Sigmoid colon (tissue), 4 donors: Measurements from ENCODE around the gene DTNA.

Source experiments
- EP300 ChIP-seq, 4 donors: sonication (generic); formaldehyde crosslinking; IDR thresholded peaks; one replicate each; pipeline ENCODE4 v1.6.1; 2017; ENCODE audit warnings: antibody characterized with exemption in 4 of 4
- POLR2A ChIP-seq, 2 donors: fragments of 450-650 bp; IDR thresholded peaks; one replicate each; pipeline ENCODE4 v1.6.1; 2016; ENCODE audit warnings: antibody characterized with exemption in 2 of 2, mild to moderate bottlenecking in 2 of 2, moderate library complexity in 2 of 2
- POLR2AphosphoS5 ChIP-seq, 4 donors: sonication (generic); formaldehyde crosslinking; IDR thresholded peaks; one replicate each; pipeline ENCODE4 v1.6.1; 2017; ENCODE audit warnings: antibody characterized with exemption in 4 of 4
- TF ChIP-seq, protein P1 (sequence below), 4 experiments: fragments of 450-650 bp in 3 of 4; fragments of 200-600 bp in 1 of 4; IDR thresholded peaks; one replicate each; pipeline ENCODE4 v1.5.1; 2016 to 2019; ENCODE audit warnings: antibody characterized with exemption in 4 of 4, mild to moderate bottlenecking in 3 of 4, moderate library complexity in 2 of 4

DNA sequence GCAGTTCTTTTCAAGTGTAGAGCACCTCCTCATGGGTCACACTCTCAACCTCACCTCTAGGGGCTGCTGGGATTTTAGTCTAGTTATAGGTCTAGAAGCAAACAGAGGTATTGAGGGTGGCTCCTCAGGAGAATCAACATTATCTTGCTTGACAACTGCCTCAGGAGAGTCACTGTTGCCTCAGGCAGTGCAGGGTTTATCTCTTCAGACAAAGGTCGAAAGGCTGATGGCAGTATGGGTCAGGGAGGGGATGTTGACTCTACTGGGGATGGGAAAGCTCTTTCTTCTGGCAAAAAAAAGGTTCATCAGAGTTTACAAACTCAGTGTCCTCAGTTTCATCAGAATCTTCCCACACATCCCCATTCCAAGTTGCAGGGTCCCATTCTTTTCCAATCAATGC is 24.0 kb downstream of the DTNA start:
- TF ChIP-seq, protein P1, sequence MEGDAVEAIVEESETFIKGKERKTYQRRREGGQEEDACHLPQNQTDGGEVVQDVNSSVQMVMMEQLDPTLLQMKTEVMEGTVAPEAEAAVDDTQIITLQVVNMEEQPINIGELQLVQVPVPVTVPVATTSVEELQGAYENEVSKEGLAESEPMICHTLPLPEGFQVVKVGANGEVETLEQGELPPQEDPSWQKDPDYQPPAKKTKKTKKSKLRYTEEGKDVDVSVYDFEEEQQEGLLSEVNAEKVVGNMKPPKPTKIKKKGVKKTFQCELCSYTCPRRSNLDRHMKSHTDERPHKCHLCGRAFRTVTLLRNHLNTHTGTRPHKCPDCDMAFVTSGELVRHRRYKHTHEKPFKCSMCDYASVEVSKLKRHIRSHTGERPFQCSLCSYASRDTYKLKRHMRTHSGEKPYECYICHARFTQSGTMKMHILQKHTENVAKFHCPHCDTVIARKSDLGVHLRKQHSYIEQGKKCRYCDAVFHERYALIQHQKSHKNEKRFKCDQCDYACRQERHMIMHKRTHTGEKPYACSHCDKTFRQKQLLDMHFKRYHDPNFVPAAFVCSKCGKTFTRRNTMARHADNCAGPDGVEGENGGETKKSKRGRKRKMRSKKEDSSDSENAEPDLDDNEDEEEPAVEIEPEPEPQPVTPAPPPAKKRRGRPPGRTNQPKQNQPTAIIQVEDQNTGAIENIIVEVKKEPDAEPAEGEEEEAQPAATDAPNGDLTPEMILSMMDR (IDR thresholded peaks at IDR 0.05), result no peak
- TF ChIP-seq POLR2A (IDR thresholded peaks at IDR 0.05), result no peak
- no peak for TF ChIP-seq POLR2AphosphoS5 (IDR thresholded peaks at IDR 0.05)
- TF ChIP-seq EP300 (IDR thresholded peaks at IDR 0.05), result no peak
